NCI-H226 (cell line): ENCODE data around the gene METTL27.
A peak's percentile ranks its signal among the peaks of the same experiment; 100 is the strongest.
"Not testable (repeated sequence)": the region's sequence is repeated elsewhere in the genome, so short reads cannot be mapped to it uniquely, and the experiment has no call there.

Source experiments
- DNase-seq: peaks from one replicate; pipeline ENCODE4 v3.0.0-alpha.2; 2015

The METTL27 gene

GRCh38 chr7:73838642-73839041 is 3.7 kb downstream of the METTL27 start:
- DNase-seq, result no peak

DNA sequence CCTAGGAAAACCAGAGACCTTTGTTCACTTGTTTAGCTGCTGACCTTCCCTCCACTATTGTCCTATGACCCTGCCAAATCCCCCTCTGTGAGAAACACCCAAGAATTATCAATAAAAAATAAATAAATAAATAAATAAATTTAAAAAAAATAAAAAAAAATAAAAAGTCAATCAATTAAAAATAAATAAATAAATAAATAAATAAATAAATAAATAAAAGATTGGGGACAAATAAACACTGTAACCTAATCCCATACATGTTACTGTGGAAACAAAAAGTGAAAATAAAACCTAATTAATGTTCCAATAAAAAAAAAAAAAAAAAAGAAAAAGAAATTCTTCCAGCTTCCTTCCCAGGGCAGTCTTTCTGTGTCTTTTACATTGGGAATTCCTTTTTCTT is 5.1 kb downstream of the METTL27 start:
- not testable (repeated sequence) for DNase-seq

DNA sequence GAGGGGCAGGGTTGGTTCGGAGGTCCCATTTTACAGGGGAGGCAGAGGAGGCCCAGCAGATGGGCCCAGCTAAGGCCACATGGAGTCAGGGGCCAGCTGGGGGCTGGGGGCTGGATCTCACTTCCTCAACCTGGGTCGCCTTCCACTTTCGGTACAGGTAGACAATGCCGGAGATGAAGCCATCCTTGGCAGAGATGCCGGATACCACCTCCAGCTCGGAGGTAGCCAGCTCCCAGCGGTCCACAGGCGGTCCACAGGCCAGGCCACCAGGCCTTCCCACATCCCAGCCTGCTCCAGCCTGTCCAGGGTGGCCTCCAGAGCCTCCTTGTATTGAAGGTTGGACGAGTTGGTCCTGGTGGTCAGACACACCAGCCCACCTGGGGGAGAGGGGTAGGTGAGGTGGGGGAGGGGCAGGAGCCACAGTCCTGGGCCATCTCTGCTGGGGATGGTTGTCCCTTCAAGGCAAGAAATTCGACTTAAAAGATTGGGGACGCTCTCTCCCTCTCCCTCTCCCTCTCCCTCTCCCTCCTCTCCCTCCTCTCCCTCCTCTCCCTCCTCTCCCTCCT is 7.6 kb downstream of the METTL27 start:
- DNase-seq, result no peak

DNA sequence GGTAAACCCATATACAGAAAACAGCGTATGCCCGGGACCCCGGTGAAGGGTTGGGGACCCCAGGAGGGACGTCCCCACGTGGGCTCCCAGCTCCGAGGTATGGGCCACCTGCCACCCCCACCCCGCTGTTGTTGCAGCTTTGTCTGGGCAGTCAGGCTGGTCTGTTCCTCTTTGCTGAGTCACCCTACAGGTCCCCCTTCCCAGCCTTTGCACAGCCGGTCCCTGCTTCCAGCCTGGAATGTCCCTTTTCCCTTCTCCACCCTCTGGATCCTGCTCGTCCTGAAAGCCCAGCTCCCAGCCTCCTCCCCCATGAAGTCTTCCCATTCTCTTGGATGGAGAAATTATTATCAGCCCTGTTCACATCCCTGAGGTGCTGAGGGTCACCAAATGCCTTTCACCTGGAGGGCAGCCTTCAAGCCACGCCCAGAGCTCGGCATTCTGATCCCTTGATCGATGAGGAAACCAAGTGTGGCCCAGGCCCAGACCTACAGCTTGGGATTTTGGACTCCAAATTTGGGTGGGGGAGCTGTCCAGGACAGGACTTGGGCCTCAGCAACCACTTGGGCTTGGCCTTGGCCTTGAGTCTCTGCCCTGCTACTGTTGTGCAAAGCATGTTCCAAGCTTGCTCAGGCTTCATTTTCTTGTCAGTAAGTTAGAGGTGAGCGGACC is 8.9 kb downstream of the METTL27 start:
- no peak for DNase-seq

DNA sequence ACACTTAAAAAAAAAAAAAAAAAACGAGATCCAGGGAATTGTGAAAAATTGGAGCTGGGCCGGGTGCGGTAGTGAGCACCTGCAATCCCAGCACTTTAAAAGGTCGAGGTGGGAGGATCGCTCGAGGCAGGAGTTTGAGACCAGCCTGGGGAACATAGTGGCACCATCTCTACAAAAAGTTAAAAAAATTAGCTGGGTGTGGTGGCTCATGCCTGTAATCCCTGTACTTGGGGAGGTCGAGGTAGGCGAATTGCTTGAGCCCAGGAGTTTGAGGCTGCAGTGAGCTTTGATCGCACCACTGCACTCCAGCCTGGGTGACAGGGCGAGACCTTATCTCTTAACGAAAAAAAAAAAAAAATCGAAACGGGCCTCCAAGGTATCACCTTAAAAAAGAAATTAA is 9.5 kb downstream of the METTL27 start:
- DNase-seq, result no peak

- DNase-seq, result no peak
These were observed 10.3 kb downstream of the METTL27 start for GRCh38 chr7:73831834-73832651.

DNA sequence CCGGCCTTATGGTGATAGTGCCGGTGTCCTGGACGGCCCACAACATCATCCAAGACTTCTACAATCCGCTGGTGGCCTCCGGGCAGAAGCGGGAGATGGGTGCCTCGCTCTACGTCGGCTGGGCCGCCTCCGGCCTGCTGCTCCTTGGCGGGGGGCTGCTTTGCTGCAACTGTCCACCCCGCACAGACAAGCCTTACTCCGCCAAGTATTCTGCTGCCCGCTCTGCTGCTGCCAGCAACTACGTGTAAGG is 10.8 kb downstream of the METTL27 start:
- no peak for DNase-seq

DNA sequence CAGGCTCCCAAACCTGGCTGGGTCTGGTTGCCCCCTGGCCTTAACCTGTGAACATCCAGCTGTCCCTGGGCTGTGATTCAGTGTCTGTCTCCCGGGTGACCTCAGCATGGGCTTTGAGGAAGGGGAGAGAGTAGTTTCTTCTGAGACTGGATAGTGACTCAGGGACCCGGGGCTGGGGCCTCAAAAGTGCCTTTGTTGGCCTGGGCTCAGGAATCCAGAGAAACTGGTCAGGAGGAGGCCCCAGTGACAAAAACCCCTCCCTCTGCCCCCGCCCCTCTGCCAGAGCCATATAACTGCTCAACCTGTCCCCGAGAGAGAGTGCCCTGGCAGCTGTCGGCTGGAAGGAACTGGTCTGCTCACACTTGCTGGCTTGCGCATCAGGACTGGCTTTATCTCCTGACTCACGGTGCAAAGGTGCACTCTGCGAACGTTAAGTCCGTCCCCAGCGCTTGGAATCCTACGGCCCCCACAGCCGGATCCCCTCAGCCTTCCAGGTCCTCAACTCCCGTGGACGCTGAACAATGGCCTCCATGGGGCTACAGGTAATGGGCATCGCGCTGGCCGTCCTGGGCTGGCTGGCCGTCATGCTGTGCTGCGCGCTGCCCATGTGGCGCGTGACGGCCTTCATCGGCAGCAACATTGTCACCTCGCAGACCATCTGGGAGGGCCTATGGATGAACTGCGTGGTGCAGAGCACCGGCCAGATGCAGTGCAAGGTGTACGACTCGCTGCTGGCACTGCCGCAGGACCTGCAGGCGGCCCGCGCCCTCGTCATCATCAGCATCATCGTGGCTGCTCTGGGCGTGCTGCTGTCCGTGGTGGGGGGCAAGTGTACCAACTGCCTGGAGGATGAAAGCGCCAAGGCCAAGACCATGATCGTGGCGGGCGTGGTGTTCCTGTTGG is 11.4 kb downstream of the METTL27 start, which contains the start of gene CLDN4:
Gene CLDN4, plus strand, starts transcription at position 316 of the 903 bp plus-strand sequence. Its CDS starts 206 bp downstream, at position 522.
- DNase-seq, result no peak

- no peak for DNase-seq
These were observed 12.2 kb downstream of the METTL27 start for GRCh38 chr7:73829921-73830680.

GRCh38 chr7:73829505-73829904 is 12.8 kb downstream of the METTL27 start:
- DNase-seq, result no peak

DNA sequence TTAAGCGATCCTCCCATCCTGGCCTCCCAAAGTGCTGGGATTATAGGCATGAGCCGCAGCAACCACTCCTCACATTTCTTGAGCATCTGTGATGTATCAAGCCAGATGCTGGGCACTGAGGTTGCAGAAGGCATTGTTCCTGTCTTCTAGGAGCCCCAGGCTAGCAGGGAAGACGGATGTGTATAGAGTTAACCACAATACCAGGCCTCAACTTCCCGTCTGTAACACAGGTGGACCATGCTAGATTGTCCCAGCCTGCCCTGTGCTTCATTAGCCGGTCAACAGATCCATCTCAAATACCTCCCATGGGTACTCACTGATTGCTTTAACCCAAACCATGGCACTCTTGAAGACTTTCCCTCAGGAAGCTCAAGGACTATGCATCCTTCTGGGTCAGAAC is 13.3 kb downstream of the METTL27 start:
- no peak for DNase-seq

GRCh38 chr7:73828107-73828803 is 14.1 kb downstream of the METTL27 start:
- peak; percentile 81 for DNase-seq

DNA sequence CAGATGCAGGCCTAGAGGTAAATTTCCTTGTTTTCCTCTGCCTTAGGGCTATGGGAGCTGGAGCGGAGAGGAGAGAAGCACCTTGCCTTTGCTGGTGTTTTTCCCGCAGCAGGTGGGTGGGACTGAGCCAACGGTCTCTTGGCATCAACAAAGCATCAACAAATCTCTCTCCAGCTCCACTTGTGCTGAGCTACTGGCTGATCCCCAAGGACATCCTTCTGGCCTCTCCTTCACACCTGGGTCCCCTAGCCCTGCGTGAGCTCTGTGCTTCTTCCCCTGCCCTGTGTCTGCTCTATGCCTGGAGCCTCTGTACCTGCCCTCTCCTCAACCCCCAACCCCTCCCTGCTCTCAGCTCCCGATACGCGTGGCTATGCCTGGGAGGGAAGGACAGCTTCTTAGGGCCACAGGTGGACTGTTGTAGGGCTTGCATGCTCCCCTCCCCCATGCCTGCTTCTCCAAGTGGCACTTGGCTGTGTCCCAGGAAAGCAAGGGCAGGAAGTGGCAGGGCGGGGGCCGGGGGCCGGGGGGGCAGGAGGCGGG is 14.7 kb downstream of the METTL27 start:
- DNase-seq, result no peak

GRCh38 chr7:73824986-73825385 is 17.3 kb downstream of the METTL27 start:
- DNase-seq, result no peak

DNA sequence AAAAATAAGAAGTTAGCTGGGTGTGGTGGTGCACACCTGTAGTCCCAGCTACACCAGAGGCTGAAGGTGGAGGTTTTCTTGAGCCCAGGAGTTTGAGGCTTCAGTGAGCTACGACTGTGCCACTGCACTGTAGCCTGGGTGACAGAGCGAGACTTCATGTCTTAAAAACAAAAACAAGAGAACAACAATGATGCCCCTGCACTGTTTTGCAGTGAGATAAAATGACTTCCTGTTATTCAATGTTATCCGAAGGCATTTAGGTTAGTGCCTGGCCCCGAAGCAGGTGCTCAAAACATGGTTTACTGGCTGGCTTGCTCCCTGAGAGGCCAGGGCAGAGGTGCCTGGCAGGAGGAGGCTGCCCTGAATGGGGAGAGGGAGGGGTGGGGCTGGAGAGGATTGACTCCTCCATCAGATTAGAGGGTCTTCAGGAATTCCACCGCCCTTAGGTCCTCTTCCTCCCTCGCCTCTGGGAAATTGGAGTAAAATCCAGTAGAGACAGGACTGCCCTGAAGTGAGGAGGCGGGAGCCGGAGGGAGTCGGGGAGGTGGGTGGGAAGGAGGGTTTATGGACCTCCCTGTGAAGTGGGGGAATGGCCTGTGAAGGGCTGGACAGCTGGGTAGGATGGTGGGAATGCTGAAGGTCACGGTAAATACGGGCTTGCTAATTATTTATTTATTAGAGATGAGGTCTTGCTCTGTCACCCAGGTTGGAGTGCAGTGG is 18.3 kb downstream of the METTL27 start:
- no peak for DNase-seq

- no peak for DNase-seq
These were observed 19.1 kb downstream of the METTL27 start for GRCh38 chr7:73823257-73823656.

- peak; percentile 81 for DNase-seq
These were observed 19.8 kb downstream of the METTL27 start for GRCh38 chr7:73822319-73823173.

DNA sequence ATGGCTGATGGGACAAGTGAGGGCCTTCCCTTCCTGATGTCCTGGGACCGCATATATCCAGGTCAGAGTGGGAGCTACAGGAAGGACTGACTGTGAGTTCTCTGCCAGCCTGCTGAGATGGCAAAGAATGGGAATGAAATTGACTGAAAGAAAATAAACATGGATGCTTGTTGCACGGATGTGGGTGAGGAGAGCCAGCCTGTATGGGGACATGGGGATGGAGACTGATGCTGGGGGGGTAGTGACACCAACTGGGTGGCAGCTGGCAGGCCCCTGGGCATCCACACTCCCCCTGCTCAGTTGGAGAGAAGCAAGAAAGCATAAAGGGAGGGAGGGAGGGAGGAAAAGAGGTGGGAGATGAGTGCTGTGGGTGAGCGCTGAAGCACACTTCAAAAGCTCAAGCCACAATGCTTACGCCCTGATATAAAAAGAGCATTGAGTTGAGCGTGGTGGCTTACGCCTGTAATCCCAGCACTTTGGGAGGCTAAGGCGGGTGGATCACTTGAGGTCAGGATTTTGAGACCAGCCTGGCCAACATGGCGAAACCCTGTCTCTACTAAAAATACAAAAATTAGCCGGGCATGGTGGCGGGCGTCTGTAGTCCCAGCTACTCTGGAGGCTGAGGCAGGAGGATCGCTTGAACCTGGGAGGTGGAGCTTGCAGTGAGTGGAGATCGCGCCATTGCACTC is 20.6 kb downstream of the METTL27 start:
- DNase-seq, result not testable (repeated sequence)

DNA sequence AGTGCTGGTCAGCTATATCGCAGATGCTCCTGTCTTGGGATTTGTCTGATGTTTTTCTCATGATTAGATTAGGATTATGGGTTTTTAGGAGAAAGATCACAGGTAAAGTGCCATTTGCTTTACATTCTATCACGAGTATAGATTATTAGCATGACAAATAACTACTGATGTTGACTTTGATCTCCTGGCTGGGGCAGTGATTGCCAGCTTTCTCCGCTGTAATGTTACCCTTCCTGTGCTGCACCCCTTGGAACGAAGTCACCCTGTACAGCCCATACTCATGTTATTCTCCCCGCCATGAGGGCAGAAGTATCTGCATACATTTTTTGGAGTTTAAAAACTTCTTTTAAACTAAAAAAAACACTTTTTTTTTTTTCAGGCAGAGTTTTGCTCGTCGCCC is 22.3 kb downstream of the METTL27 start:
- DNase-seq, result no peak
